PC-9 (cell line): ENCODE data around the gene RASGRF1. TPM values are rescaled to one million over a fixed set of nuclear protein-coding genes. Genes with fewer than 3 reads are reported as not detected.

Source experiments
- BruUV-seq: library from RNA; stranded (reverse); fragments of 400-500 nt; replicated peaks from 2 replicates; lab custom pipeline; 2021; lab: Mats Ljungman, UMichigan
- CTCF ChIA-PET: fragments of 300-600 bp; sonication (Branson Sonifier 250); formaldehyde crosslinking; loops from one replicate; lab custom pipeline; 2022; ENCODE audit warnings: antibody characterized with exemption; lab: Charles Lee
- POLR2A ChIA-PET: fragments of 300-600 bp; sonication (Branson Sonifier 250); formaldehyde crosslinking; loops from one replicate; lab custom pipeline; 2022; ENCODE audit warnings: antibody characterized with exemption; ENCODE audit not compliant: unreplicated experiment; lab: Charles Lee
- DNase-seq, 2 experiments: peaks; one replicate each; pipeline versions ENCODE4 v3.0.0 to v3.0.0-alpha.2; 2015 to 2022; ENCODE audit warnings: mixed read lengths in 1 of 2
- H2AFZ ChIP-seq: fragments of 200-600 bp; sonication (generic); 2 replicates; pipeline ENCODE4 v1.8.1; 2017; ENCODE audit warnings: antibody characterized with exemption
- H3F3A ChIP-seq: fragments of 200-600 bp; sonication (generic); 2 replicates; pipeline ENCODE4 v1.8.1; 2017; ENCODE audit warnings: antibody characterized with exemption, mild to moderate bottlenecking, low read depth; ENCODE audit not compliant: insufficient read depth
- H3K27ac ChIP-seq: fragments of 200-600 bp; sonication (generic); 2 replicates; pipeline ENCODE4 v1.6.1; 2016; ENCODE audit warnings: mixed run types
- H3K27me3 ChIP-seq: fragments of 200-600 bp; sonication (generic); 2 replicates; pipeline ENCODE4 v1.6.1; 2016; ENCODE audit warnings: low read depth, mixed run types; ENCODE audit not compliant: insufficient read depth
- H3K36me3 ChIP-seq: fragments of 200-600 bp; sonication (generic); 2 replicates; pipeline ENCODE4 v1.6.1; 2016; ENCODE audit warnings: low read depth, mixed run types
- H3K4me1 ChIP-seq: fragments of 200-600 bp; sonication (generic); replicated peaks from 2 replicates; pipeline ENCODE4 v1.6.1; 2016; ENCODE audit warnings: mixed run types; ENCODE audit not compliant: insufficient read depth
- H3K4me2 ChIP-seq: fragments of 200-600 bp; sonication (generic); 2 replicates; pipeline ENCODE4 v1.6.1; 2017; ENCODE audit warnings: mixed run types
- H3K4me3 ChIP-seq: fragments of 200-600 bp; sonication (generic); 2 replicates; pipeline ENCODE4 v1.6.1; 2016; ENCODE audit warnings: mixed run types
- H3K79me2 ChIP-seq: fragments of 200-600 bp; sonication (generic); 2 replicates; pipeline ENCODE4 v1.6.1; 2017; ENCODE audit warnings: low read depth, mixed run types
- H3K9me2 ChIP-seq: fragments of 200-600 bp; sonication (generic); 2 replicates; pipeline ENCODE4 v1.8.1; 2017; ENCODE audit warnings: mild to moderate bottlenecking; ENCODE audit not compliant: insufficient read depth
- H3K9me3 ChIP-seq: fragments of 200-600 bp; sonication (generic); 2 replicates; pipeline ENCODE4 v1.8.1; 2016; ENCODE audit warnings: low read depth; ENCODE audit not compliant: insufficient read depth
- H4K20me1 ChIP-seq: fragments of 200-600 bp; sonication (generic); 2 replicates; pipeline ENCODE4 v1.8.1; 2017; ENCODE audit not compliant: insufficient read depth
- EZH2 ChIP-seq: fragments of 200-600 bp; sonication (generic); IDR thresholded peaks from 2 replicates; pipeline ENCODE4 v1.8.0; 2017; ENCODE audit warnings: antibody characterized with exemption, low read depth
- intact Hi-C: fragments of 100-400 bp; cut with micrococcal nuclease; formaldehyde crosslinking; loops from one replicate; pipeline ENCODE4 v1.10.0; 2022; ENCODE audit not compliant: unreplicated experiment
- total RNA-seq: library from RNA; stranded (reverse); gene quantifications from 2 replicates; pipeline ENCODE4 v1.2.3, GENCODE V29; 2021
- TF ChIP-seq, protein P1 (sequence below): fragments of 200-600 bp; sonication (generic); conservative IDR thresholded peaks from 2 replicates; pipeline ENCODE4 v1.6.1; 2017; ENCODE audit warnings: mixed run types, antibody characterized with exemption, mild to moderate bottlenecking, moderate library complexity

Gene RASGRF1
- total RNA-seq, 1 experiment from 2014 or later = 6.0 TPM

DNA sequence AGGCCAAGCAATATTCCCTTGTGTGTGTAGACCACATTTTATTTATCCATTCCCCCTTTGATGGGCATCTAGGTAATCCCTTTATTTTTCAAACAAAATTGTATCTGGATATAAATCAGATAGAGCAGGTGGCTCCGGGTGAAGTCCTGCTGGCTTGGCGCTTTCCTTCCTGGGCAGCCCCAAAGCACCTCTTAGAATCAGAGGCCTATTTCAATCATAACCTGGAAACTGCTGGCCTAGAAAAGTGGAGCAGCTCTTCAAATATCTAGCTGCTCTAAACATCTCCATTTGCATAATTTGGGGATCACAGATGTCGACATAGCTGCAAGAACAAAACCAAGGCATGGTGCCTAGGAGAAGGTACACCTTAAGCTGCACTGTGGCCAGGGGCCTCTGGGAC lies 40.2 kb downstream of the RASGRF1 start:
- no peaks in the 10 kb centered on the region for H3K4me1 ChIP-seq
- no peaks in the 10 kb centered on the region for H3K79me2 ChIP-seq
- no peak overlapping the region for H3K4me2 ChIP-seq
- BruUV-seq = no TSS peak
- no peak overlapping the region for H2AFZ ChIP-seq
- peaks cover 7% of the 10 kb centered on the region for H3K27me3 ChIP-seq
- H3K27ac ChIP-seq = no peak overlapping the region
- TF ChIP-seq EZH2 = no peak
- TF ChIP-seq, protein P1, sequence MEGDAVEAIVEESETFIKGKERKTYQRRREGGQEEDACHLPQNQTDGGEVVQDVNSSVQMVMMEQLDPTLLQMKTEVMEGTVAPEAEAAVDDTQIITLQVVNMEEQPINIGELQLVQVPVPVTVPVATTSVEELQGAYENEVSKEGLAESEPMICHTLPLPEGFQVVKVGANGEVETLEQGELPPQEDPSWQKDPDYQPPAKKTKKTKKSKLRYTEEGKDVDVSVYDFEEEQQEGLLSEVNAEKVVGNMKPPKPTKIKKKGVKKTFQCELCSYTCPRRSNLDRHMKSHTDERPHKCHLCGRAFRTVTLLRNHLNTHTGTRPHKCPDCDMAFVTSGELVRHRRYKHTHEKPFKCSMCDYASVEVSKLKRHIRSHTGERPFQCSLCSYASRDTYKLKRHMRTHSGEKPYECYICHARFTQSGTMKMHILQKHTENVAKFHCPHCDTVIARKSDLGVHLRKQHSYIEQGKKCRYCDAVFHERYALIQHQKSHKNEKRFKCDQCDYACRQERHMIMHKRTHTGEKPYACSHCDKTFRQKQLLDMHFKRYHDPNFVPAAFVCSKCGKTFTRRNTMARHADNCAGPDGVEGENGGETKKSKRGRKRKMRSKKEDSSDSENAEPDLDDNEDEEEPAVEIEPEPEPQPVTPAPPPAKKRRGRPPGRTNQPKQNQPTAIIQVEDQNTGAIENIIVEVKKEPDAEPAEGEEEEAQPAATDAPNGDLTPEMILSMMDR = no peak
- H3K36me3 ChIP-seq = no peaks in the 10 kb centered on the region
- intact Hi-C loops = no loop called here
- no peaks in the 10 kb centered on the region for H3K9me2 ChIP-seq
- ChIA-PET CTCF (no interaction called here), POLR2A (no interaction called here)
- no peak for DNase-seq
- H3F3A ChIP-seq = no peaks in the 10 kb centered on the region
- no peaks in the 10 kb centered on the region for H3K9me3 ChIP-seq
- H3K4me3 ChIP-seq = no peak overlapping the region
- no peaks in the 10 kb centered on the region for H4K20me1 ChIP-seq

DNA sequence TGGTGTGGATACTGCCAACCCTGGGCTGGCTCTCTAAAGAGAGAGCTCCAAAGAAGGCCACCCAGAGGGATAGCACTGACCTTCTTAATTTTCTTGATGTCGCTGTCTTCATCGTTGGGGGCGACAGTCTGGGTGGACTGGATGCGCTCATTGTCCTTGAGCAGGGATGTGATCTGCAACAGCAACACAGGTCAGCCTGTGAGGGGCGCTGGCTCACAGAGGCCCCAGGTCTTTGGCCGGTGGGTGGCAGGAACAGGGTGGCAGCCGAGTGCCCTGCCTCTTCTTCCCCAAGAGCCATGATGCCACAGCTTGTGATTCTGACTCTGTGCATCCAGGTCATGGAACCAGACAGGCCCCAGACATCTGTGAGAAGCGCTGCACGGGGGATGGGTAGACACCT lies 41.2 kb downstream of the RASGRF1 start:
- Histone ChIP-seq H3K4me2 (no peak overlapping the region), H3K79me2 (no peaks in the 10 kb centered on the region), H3K36me3 (no peaks in the 10 kb centered on the region), H4K20me1 (no peaks in the 10 kb centered on the region), H3K4me3 (no peak overlapping the region), H3K4me1 (no peaks in the 10 kb centered on the region), H3K9me3 (no peaks in the 10 kb centered on the region), H2AFZ (no peak overlapping the region), H3K9me2 (no peaks in the 10 kb centered on the region), H3F3A (no peaks in the 10 kb centered on the region), H3K27ac (no peak overlapping the region), H3K27me3 (peaks cover 4% of the 10 kb centered on the region)
- no peak for DNase-seq
- CTCF ChIA-PET = no interaction called here
- TF ChIP-seq EZH2 = no peak
- TF ChIP-seq, protein P1 = no peak
- BruUV-seq = no TSS peak
- POLR2A ChIA-PET = no interaction called here
- intact Hi-C loops = no loop called here

DNA sequence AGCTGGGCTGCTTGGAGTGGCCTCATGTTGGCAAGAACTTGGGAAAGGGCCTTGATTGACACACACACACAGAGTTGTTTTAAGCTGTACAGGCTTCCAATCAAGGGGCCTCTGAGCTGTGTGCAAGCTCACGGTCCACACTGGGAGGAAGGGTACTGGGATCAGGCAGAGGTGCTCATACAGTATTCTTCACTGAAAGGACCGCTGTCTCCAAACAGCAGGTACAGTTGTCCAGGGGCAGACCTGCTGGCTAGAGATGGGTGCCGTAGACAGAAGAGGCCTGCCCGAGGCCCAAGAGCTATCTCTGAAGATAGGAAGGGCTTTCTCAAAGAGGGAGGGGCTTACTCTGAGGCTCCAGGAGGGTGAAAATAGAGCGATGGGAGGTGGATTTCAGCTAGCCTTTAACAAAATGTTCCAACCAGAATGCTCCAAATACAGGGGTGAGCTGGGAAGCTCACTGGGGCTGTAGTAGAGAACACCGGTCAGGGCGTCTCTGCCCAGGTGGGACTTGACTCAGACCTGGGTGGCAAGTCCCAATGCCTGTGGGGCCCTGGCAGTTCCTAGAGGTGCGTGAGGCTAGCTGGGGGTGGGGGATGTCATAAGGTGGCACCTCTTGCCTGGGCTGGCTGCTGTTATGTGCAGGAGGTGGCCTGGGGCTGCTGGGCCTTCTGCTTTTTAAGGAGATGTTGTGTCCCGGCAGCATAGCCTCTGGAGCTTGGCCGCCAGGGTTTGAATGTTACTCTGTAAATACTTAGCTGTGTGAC lies 42.7 kb downstream of the RASGRF1 start:
- Histone ChIP-seq H3K9me2 (no peaks in the 10 kb centered on the region), H4K20me1 (no peaks in the 10 kb centered on the region), H3F3A (no peaks in the 10 kb centered on the region), H3K4me2 (no peak overlapping the region), H3K27me3 (peaks cover 4% of the 10 kb centered on the region), H2AFZ (no peak overlapping the region), H3K79me2 (no peaks in the 10 kb centered on the region), H3K27ac (no peak overlapping the region), H3K9me3 (no peaks in the 10 kb centered on the region), H3K36me3 (no peaks in the 10 kb centered on the region), H3K4me1 (no peaks in the 10 kb centered on the region), H3K4me3 (no peak overlapping the region)
- no peak for DNase-seq
- ChIA-PET POLR2A (interaction anchor here (0.6 kb wide), 1 partner anchor 412 kb away, joined by 5 read pairs; no protein-coding TSS in a partner anchor), CTCF (no interaction called here)
- intact Hi-C loops = no loop called here
- TF ChIP-seq, protein P1 = no peak
- TF ChIP-seq EZH2 = no peak
- BruUV-seq = no TSS peak
